Neutrophil (primary cell): ENCODE measurements around the gene RCBTB2.

Experiments used
- H3K27ac ChIP-seq: fragments of 200-600 bp; sonication (generic); 2 replicates; pipeline ENCODE4 v1.5.1; 2016; ENCODE audit warnings: mild to moderate bottlenecking, moderate library complexity
- H3K27me3 ChIP-seq: fragments of 200-600 bp; sonication (generic); 2 replicates; pipeline ENCODE4 v1.6.0; 2016; ENCODE audit warnings: mild to moderate bottlenecking
- H3K36me3 ChIP-seq: fragments of 200-600 bp; sonication (generic); 2 replicates; pipeline ENCODE4 v1.5.1; 2017
- H3K4me1 ChIP-seq, 2 experiments: fragments of 200-600 bp in 1 of 2; sonication (generic) in 1 of 2; 1 replicate in 1 of 2; 2 replicates in 1 of 2; pipeline versions ENCODE4 v1.5.1 to v1.6.1; 2013 to 2016; ENCODE audit warnings: low read depth in 1 of 2, low read length in 1 of 2, mild to moderate bottlenecking in 1 of 2, moderate library complexity in 1 of 2; ENCODE audit not compliant: control insufficient read depth in 1 of 2, insufficient read depth in 1 of 2
- H3K4me3 ChIP-seq, 2 experiments: fragments of 200-600 bp in 1 of 2; sonication (generic) in 1 of 2; 1 replicate in 1 of 2; 2 replicates in 1 of 2; pipeline ENCODE4 v1.5.1; 2013 to 2016; ENCODE audit warnings: low read depth in 1 of 2, low read length in 1 of 2, mild to moderate bottlenecking in 1 of 2, moderate library complexity in 1 of 2
- H3K9me3 ChIP-seq: fragments of 200-600 bp; sonication (generic); 2 replicates; pipeline ENCODE4 v1.5.1; 2016
- TF ChIP-seq, protein P1 (sequence below): fragments of 200-600 bp; sonication (generic); IDR thresholded peaks from 2 replicates; pipeline ENCODE4 v1.5.1; 2016; ENCODE audit warnings: antibody characterized with exemption

The RCBTB2 gene

DNA sequence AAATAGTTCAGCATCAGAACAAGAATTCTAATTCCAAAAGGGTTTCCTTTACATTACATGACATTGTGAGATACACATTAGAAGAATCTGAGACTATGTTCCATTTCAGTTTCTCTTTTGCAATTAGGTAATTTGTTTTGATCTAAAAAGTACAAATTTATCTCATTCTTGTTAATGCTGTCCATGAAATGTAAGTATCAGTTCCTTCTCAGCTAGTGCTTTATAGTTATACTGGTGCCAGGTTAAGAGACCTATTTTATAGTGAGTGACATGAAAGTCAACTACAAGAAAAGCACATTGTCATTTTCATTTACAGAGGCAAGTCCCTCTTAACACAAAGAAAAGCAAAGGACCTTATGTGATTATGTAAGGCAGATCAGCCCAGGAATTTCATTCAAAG lies 43.9 kb downstream of the RCBTB2 start:
- H3K4me1 ChIP-seq: peaks cover 30 to 32% of the 10 kb centered on the region in 2 experiments
- H3K4me3 ChIP-seq: no peak overlapping the region
- H3K9me3 ChIP-seq: no peaks in the 10 kb centered on the region
- peaks cover 20% of the 10 kb centered on the region for H3K36me3 ChIP-seq
- TF ChIP-seq, protein P1, sequence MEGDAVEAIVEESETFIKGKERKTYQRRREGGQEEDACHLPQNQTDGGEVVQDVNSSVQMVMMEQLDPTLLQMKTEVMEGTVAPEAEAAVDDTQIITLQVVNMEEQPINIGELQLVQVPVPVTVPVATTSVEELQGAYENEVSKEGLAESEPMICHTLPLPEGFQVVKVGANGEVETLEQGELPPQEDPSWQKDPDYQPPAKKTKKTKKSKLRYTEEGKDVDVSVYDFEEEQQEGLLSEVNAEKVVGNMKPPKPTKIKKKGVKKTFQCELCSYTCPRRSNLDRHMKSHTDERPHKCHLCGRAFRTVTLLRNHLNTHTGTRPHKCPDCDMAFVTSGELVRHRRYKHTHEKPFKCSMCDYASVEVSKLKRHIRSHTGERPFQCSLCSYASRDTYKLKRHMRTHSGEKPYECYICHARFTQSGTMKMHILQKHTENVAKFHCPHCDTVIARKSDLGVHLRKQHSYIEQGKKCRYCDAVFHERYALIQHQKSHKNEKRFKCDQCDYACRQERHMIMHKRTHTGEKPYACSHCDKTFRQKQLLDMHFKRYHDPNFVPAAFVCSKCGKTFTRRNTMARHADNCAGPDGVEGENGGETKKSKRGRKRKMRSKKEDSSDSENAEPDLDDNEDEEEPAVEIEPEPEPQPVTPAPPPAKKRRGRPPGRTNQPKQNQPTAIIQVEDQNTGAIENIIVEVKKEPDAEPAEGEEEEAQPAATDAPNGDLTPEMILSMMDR: no peak
- H3K27ac ChIP-seq: no peak overlapping the region
- no peaks in the 10 kb centered on the region for H3K27me3 ChIP-seq

DNA sequence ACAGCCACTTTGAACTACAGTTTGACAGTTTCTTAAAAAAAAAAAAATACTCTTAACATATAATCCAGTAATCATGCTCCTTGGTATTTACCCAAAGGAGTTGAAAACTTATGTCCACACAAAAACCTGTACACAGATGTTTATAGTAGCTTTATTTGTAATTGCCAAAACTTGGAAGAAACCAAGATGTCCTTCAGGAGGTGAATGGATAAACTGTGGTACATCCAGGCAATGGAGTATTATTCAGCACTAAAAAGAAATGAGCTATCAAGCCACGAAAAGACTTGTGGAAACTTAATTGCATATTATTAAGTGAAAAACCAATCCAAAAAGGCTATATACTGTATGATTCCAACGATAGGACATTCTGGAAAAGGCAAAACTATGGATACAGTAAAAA lies 44.9 kb downstream of the RCBTB2 start:
- no peak overlapping the region for H3K4me3 ChIP-seq
- TF ChIP-seq, protein P1: no peak
- H3K4me1 ChIP-seq: peaks cover 22 to 23% of the 10 kb centered on the region in 2 experiments
- peaks cover 20% of the 10 kb centered on the region for H3K36me3 ChIP-seq
- no peaks in the 10 kb centered on the region for H3K9me3 ChIP-seq
- H3K27me3 ChIP-seq: no peaks in the 10 kb centered on the region
- no peak overlapping the region for H3K27ac ChIP-seq

DNA sequence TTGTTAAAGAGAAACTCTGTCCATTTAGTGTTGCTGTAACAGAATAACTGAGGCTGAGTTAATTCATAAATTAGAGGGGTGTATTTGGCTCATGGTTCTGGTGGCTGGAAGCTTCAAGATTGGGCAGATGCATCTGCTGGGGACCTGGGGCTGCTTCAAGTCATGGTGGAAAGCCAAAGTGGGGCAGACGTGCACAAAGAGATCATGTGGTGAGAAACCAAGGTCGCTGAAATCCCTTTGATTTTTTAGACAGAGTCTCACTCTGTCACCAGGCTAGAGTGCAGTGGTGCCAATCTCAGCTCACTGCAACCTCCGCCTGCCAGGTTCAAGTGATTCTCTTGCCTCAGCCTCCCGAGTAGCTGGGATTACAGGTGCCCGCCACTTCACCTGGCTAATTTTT lies 46.0 kb downstream of the RCBTB2 start:
- TF ChIP-seq, protein P1: no peak
- Histone ChIP-seq H3K4me3 (no peak overlapping the region), H3K36me3 (peaks cover 20% of the 10 kb centered on the region), H3K27me3 (no peaks in the 10 kb centered on the region), H3K27ac (no peak overlapping the region), H3K9me3 (no peaks in the 10 kb centered on the region), H3K4me1 (peaks cover 12% of the 10 kb centered on the region in 2 experiments)

DNA sequence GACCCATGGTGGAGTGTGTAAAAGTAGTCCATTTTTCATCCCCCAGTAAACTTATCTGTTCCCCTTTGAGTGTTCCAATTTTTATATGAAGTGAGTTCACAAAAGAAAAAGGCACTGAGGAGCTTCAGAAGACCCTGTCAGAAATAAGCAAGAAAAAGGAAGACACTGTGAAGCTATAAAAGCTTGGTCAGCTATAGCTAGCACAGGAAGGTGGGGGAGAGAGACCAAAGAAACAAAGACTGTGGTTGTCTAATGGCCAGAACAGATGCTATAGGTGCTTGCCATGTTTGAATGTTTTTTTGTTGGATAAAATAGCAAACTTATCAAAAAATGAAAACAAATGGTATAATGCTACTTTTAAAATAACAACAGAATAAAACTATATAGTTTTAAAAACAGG lies 46.5 kb downstream of the RCBTB2 start:
- no peaks in the 10 kb centered on the region for H3K9me3 ChIP-seq
- peaks cover 7% of the 10 kb centered on the region in 2 experiments for H3K4me1 ChIP-seq
- peaks cover 20% of the 10 kb centered on the region for H3K36me3 ChIP-seq
- no peak overlapping the region for H3K4me3 ChIP-seq
- H3K27ac ChIP-seq: no peak overlapping the region
- H3K27me3 ChIP-seq: no peaks in the 10 kb centered on the region
- TF ChIP-seq, protein P1: no peak

DNA sequence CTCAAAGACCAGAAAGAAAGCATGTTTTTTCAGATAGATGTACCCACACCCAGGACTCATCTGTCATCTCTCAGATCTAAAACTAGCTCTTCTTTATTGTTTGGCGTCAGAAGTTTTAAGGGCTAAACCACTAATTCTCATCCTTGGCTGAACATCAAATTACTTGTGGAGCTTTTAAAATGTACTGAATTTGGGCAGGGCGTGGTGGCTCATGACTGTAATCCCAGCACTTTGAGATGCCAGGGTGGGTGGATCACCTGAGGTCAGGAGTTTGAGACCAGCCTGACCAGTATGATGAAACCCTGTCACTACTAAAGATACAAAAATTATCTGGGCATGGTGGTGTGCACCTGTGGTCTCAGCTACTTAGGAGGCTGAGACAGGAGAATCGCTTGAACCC lies 47.4 kb downstream of the RCBTB2 start:
- TF ChIP-seq, protein P1: no peak
- Histone ChIP-seq H3K27ac (no peak overlapping the region), H3K4me1 (no peaks in the 10 kb centered on the region), H3K4me3 (no peak overlapping the region), H3K27me3 (no peaks in the 10 kb centered on the region), H3K9me3 (no peaks in the 10 kb centered on the region), H3K36me3 (peaks cover 20% of the 10 kb centered on the region)

DNA sequence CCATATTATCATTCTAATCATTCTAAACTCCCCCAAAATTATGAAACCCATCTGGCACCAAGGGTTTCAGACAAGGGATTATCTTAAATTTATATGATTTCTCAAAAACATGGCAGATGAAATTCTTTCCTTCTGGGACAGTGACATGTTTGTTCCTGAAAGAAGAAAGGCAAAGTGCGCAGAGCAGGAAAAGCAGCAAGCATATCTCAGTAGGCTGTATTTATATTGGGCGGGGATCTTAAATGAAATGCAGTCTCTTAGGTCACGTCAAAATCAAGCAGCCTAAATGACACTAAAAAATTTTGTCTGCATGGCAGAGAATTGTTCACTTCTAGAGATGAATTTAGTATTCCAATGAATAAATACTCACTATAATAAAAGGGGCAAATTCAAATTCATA lies 49.3 kb downstream of the RCBTB2 start:
- Histone ChIP-seq H3K4me1 (no peaks in the 10 kb centered on the region), H3K9me3 (no peaks in the 10 kb centered on the region), H3K27me3 (no peaks in the 10 kb centered on the region), H3K36me3 (peaks cover 10% of the 10 kb centered on the region), H3K27ac (no peak overlapping the region), H3K4me3 (no peak overlapping the region)
- TF ChIP-seq, protein P1: no peak
